SJCRH30 (cell line): ENCODE results near the gene PPP3CA. TPM values are rescaled to one million over a fixed set of nuclear protein-coding genes. Genes with fewer than 3 reads are reported as not detected.
"Not testable (repeated sequence)": the region's sequence is repeated elsewhere in the genome, so short reads cannot be mapped to it uniquely, and the experiment has no call there.

Source experiments
- DNase-seq, 2 experiments: peaks; one replicate each; pipeline ENCODE4 v3.0.0-alpha.2; 2015 to 2020
- H3K27ac ChIP-seq: fragments of 250-450 bp; sonication (Bioruptor Pico); 2 replicates; pipeline ENCODE4 v1.5.1; 2020; ENCODE audit warnings: mild to moderate bottlenecking, moderate library complexity
- H3K27me3 ChIP-seq: fragments of 250-450 bp; sonication (Bioruptor Pico); 2 replicates; pipeline ENCODE4 v1.5.1; 2020; ENCODE audit warnings: mild to moderate bottlenecking, moderate library complexity
- H3K36me3 ChIP-seq: fragments of 250-450 bp; sonication (Bioruptor Pico); 2 replicates; pipeline ENCODE4 v1.5.1; 2020; ENCODE audit warnings: mild to moderate bottlenecking, moderate library complexity
- H3K4me1 ChIP-seq: fragments of 250-450 bp; sonication (Bioruptor Pico); 2 replicates; pipeline ENCODE4 v1.5.1; 2020; ENCODE audit warnings: mild to moderate bottlenecking, moderate library complexity
- H3K4me3 ChIP-seq: fragments of 250-450 bp; sonication (Bioruptor Pico); 2 replicates; pipeline ENCODE4 v1.5.1; 2020; ENCODE audit warnings: mild to moderate bottlenecking, moderate library complexity
- H3K9me3 ChIP-seq: fragments of 250-450 bp; sonication (Bioruptor Pico); replicated peaks from 2 replicates; pipeline ENCODE4 v1.5.1; 2020; ENCODE audit warnings: mild to moderate bottlenecking, moderate library complexity
- total RNA-seq: library from RNA; depleted of rRNA; stranded (reverse); fragments of >200 nt; shearing (Covaris generic); gene quantifications from 2 replicates; pipeline ENCODE4 v1.2.3, GENCODE V29; 2014

The PPP3CA gene
- total RNA-seq, 1 experiment from 2014 or later, result 38.4 TPM

GRCh38 chr4:101237773-101238172, 109.6 kb downstream of the PPP3CA start:
- Histone ChIP-seq H3K36me3 (no peaks in the 10 kb centered on the region), H3K4me3 (no peak overlapping the region), H3K4me1 (no peaks in the 10 kb centered on the region), H3K9me3 (no peaks in the 10 kb centered on the region), H3K27me3 (no peaks in the 10 kb centered on the region), H3K27ac (no peak overlapping the region)
- DNase-seq, result no peak

DNA sequence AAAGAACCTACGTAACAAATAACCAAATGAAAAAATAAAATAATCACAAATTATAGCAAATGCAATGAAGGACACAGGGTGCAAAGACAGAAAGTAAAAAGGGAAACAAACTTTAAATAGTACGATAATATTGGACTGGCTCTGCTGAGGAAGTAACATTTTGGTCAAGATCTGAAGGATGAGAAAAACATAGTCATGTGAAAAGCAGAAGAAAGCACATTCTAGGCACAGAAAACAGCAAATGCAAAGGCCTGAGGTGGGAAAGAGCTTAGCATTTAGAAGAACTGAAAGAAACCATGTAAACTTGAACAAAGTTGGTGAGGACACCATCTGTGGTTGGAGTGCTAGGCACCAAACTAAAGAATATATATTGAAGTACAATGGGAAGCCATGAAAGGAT, 111.2 kb downstream of the PPP3CA start:
- Histone ChIP-seq H3K4me3 (no peak overlapping the region), H3K27ac (no peak overlapping the region), H3K9me3 (no peaks in the 10 kb centered on the region), H3K36me3 (no peaks in the 10 kb centered on the region), H3K4me1 (peaks cover 8% of the 10 kb centered on the region), H3K27me3 (no peaks in the 10 kb centered on the region)
- DNase-seq, result no peak

GRCh38 chr4:101234141-101234540, 113.2 kb downstream of the PPP3CA start:
- H3K27ac ChIP-seq, H3K27me3 ChIP-seq, H3K9me3 ChIP-seq, H3K4me1 ChIP-seq, H3K4me3 ChIP-seq, H3K36me3 ChIP-seq, DNase-seq: not testable (repeated sequence)

DNA sequence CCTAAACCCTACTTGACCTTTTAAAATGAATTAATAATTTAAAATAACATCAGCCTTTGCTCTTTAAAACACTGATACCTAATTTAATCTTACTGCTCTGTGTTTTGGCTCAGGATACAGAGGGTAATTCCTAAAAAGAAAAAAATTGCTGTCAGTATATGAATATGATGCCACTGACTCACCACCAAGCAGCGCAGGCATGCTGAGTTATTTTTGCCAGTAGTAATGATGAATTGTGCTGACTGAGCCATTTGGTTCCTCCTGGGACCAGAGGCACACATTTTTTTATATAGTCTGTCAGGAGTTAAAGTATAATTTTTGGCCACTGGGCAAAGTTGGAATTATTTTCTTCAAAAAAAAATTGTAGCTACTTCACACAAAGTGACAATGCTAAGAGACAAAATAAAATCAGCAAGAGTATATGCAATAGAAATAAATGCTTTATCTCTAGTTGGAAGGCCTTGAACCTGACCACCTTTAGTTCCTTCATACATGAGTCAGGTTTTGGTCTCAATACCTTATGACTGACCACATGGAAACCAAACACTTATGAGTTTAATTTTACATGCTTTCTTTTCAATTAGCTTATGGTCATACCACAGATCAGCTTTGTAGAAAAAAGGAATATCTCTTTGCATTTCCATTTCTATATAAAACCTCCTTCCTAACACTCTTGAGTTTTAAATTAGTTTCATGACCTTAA, 115.1 kb downstream of the PPP3CA start:
- Histone ChIP-seq H3K4me3 (no peak overlapping the region), H3K4me1 (peaks cover 8% of the 10 kb centered on the region), H3K27me3 (no peaks in the 10 kb centered on the region), H3K27ac (0 out of 2 replicates have a peak overlapping the region, but pooled peaks have one; percentile 14), H3K9me3 (no peaks in the 10 kb centered on the region), H3K36me3 (no peaks in the 10 kb centered on the region)
- peak; percentile 13 to 31 for DNase-seq

DNA sequence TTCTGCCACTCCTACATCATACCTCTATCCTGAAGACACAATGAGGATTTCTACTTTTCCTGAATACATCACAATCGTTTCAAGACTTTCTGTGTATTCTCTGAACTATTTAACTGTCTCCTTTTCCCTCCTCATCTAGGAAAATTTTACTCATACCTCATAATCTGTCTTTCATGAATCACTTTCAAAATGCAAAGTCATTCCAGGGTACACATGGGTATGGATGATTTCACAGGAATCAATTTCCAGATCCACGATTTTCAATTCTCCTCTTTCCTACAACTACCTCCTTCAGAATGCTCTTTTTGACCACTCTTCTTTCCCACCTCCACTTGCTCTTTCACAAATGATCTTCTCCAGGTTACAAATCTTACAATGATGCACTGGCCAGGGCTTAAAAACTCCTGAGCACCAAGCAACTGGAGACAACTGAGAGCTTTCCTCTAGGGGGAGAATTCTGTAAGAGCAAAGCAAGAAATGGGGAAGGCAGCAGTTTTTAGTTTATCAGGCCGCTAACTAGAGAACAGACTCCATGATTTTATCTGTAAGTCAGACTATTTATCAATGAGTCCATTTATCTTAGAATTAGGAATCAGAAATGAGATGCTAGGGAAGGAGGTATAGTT, 116.4 kb downstream of the PPP3CA start:
- no peak overlapping the region for H3K27ac ChIP-seq
- no peak overlapping the region for H3K4me3 ChIP-seq
- peaks cover 8% of the 10 kb centered on the region for H3K4me1 ChIP-seq
- H3K9me3 ChIP-seq, result no peaks in the 10 kb centered on the region
- no peak for DNase-seq
- H3K36me3 ChIP-seq, result no peaks in the 10 kb centered on the region
- no peaks in the 10 kb centered on the region for H3K27me3 ChIP-seq

GRCh38 chr4:101229116-101229515, 118.2 kb downstream of the PPP3CA start:
- H3K27ac ChIP-seq, result no peak overlapping the region
- H3K4me1 ChIP-seq, result peaks cover 11% of the 10 kb centered on the region
- no peak for DNase-seq
- no peaks in the 10 kb centered on the region for H3K36me3 ChIP-seq
- no peaks in the 10 kb centered on the region for H3K9me3 ChIP-seq
- no peak overlapping the region for H3K4me3 ChIP-seq
- no peaks in the 10 kb centered on the region for H3K27me3 ChIP-seq

GRCh38 chr4:101227715-101228114, 119.6 kb downstream of the PPP3CA start:
- H3K27ac ChIP-seq, result no peak overlapping the region
- H3K27me3 ChIP-seq, result no peaks in the 10 kb centered on the region

DNA sequence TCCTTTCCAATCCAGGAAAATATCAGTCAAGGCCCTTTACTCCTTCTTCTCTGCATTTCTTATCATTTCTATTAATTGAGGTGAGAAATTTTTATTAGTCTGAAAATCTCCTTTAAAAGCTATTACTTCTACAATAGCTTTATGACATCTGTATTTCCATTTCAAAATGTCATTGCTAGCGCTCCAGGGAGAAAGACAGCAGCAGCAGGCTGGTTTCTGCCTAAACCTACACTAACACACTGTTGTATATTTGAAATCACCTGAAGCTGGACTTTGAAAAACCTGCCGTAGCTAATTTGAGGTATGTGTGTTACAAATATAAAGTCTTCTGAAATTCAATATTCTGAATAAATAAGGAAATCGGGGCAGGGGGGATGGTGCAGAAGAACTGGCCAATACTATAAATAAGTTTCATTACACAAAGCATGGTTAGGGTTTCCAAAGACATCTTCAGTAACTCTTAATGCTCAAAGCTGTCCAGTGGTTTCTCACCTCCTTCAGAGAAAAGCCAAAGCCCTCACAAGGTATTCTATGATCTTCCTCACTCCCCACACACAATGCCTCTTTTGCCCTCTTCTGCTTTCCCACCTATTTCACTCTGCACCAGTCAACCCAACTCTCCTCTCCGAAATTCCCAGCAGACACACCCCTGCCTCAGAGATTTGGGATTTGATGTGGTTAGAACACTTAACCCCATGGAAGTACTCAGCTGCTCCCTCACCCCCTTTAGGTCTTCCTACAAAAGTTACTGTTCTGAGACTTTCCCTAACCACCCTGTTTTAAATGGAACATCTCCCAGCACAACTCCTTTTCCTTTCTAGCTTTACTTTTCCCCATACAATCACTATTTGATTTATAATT, 122.7 kb downstream of the PPP3CA start:
- no peak overlapping the region for H3K27ac ChIP-seq
- H3K4me1 ChIP-seq, result peaks cover 15% of the 10 kb centered on the region
- H3K9me3 ChIP-seq, result no peaks in the 10 kb centered on the region
- peak; percentile 17 to 37 for DNase-seq
- H3K27me3 ChIP-seq, result no peaks in the 10 kb centered on the region
- no peak overlapping the region for H3K4me3 ChIP-seq
- no peaks in the 10 kb centered on the region for H3K36me3 ChIP-seq

More at GRCh38 chr4:101227715-101228114, 119.6 kb downstream of the PPP3CA start:
- no peaks in the 10 kb centered on the region for H3K9me3 ChIP-seq
- no peak overlapping the region for H3K4me3 ChIP-seq
- no peaks in the 10 kb centered on the region for H3K36me3 ChIP-seq
- H3K4me1 ChIP-seq, result peaks cover 11% of the 10 kb centered on the region
- DNase-seq, result no peak

- Histone ChIP-seq H3K9me3 (no peaks in the 10 kb centered on the region), H3K27ac (no peak overlapping the region)
- DNase-seq, result no peak
Measured at GRCh38 chr4:101222156-101222845, 125.0 kb downstream of the PPP3CA start.

GRCh38 chr4:101221294-101221693, 126.0 kb downstream of the PPP3CA start:
- no peak for DNase-seq
- Histone ChIP-seq H3K9me3 (no peaks in the 10 kb centered on the region), H3K36me3 (no peaks in the 10 kb centered on the region), H3K27ac (no peak overlapping the region), H3K4me3 (no peak overlapping the region), H3K27me3 (no peaks in the 10 kb centered on the region), H3K4me1 (peaks cover 15% of the 10 kb centered on the region)

More at GRCh38 chr4:101222156-101222845, 125.0 kb downstream of the PPP3CA start:
- Histone ChIP-seq H3K4me1 (peaks cover 15% of the 10 kb centered on the region), H3K4me3 (no peak overlapping the region), H3K27me3 (no peaks in the 10 kb centered on the region), H3K36me3 (no peaks in the 10 kb centered on the region)

DNA sequence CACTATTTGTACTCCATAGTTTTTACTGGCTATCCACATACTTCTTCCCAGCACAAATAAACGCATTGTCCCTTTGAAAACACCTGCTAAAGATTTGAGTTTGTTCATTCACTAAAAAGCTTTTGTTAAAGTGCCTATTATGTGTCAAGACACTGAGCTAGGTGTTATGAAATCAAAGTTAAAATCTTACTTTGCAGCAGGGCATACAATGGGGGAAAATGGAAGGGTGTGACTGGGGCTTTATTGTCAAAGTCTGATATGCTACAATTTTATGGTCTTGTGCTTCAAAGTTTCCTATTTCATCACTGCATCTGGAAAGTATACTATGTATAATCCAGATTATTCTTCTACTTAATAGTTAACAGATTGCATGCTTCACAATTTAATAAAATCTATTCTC, 128.4 kb downstream of the PPP3CA start:
- Histone ChIP-seq H3K27ac (no peak overlapping the region), H3K27me3 (no peaks in the 10 kb centered on the region), H3K9me3 (no peaks in the 10 kb centered on the region), H3K36me3 (no peaks in the 10 kb centered on the region), H3K4me3 (no peak overlapping the region), H3K4me1 (peaks cover 11% of the 10 kb centered on the region; the same call in 1 of the 2 replicates)
- no peak for DNase-seq

DNA sequence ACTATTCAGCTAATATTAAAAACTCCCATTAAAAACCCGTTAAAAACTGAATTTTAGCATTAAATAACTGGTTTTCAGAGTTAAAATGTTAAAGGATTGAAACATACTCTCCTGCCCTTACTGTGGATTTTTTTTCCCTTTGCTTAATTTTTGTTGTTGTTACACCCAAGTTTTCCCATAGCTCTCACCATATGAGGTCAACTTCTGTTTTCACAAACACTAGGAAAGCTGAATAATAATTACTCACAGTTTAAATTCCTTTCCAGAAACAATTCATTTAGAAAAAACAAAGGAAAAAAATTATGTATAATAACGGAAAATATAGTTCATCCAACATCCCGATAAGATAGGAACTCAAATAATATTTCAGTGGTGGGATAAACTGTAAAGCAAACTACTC, 129.0 kb downstream of the PPP3CA start:
- Histone ChIP-seq H3K4me3 (no peak overlapping the region), H3K27ac (no peak overlapping the region), H3K36me3 (no peaks in the 10 kb centered on the region), H3K27me3 (no peaks in the 10 kb centered on the region), H3K9me3 (no peaks in the 10 kb centered on the region), H3K4me1 (peaks cover 11% of the 10 kb centered on the region; the same call in 1 of the 2 replicates)
- DNase-seq, result no peak

DNA sequence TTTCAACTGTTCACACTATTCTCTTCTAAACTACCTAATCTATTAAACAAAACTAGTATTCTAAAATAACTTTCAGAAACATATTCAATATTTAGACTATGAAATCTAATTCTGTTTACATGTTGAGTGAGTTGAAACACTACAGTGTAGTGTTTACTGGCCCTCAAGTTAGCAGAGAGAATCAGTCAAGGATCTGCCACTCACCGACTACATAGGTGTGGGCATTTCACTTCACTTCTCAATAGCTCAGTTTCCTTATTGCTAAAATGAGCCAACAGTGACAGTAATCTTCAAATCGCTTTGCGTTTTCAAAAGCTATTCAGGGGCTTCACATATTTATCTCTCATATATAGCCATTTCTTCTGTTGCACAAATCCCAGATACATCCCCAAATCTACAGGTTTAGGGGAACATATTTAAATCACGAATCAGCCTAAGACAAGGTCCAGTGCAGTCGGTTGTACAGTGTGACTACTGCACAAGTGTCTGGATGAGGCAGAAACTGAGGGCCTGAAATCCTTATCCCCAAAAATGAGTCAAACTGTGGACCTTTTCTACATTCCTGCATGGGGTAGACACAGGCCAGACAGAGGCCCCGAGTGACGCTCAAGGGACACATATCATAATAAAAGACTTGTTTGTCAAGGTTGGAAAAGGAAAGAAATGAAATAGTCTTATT, 129.8 kb downstream of the PPP3CA start:
- Histone ChIP-seq H3K4me3 (no peak overlapping the region), H3K27ac (no peak overlapping the region), H3K27me3 (no peaks in the 10 kb centered on the region), H3K36me3 (no peaks in the 10 kb centered on the region), H3K4me1 (peaks cover 9% of the 10 kb centered on the region; the same call in 1 of the 2 replicates), H3K9me3 (no peaks in the 10 kb centered on the region)
- no peak for DNase-seq

GRCh38 chr4:101211146-101211553, 136.2 kb downstream of the PPP3CA start:
- H3K36me3 ChIP-seq, result no peaks in the 10 kb centered on the region
- no peak overlapping the region for H3K4me3 ChIP-seq
- no peaks in the 10 kb centered on the region; the same call in 1 of the 2 replicates for H3K4me1 ChIP-seq
- no peak for DNase-seq
- H3K9me3 ChIP-seq, result no peaks in the 10 kb centered on the region
- no peak overlapping the region for H3K27ac ChIP-seq
- H3K27me3 ChIP-seq, result no peaks in the 10 kb centered on the region
